Uterus (tissue), 4 donors: ENCODE results near the gene F5. TPM values are rescaled to one million over a fixed set of nuclear protein-coding genes. Genes with fewer than 3 reads are reported as not detected.

Experiments used
- DNase-seq, 2 donors: peaks; one replicate each; pipeline ENCODE4 v3.0.0-alpha.2; 2019 to 2020
- H3K27ac ChIP-seq, 2 donors: fragments of 200-600 bp; sonication (generic); 1 replicate in 1 of 2; 2 replicates in 1 of 2; pipeline ENCODE4 v1.5.1; 2016 to 2018
- H3K27me3 ChIP-seq, 2 donors: fragments of 200-600 bp; sonication (generic); one replicate each; pipeline ENCODE4 v1.5.1; 2018 to 2019; ENCODE audit warnings: control low read depth in 1 of 2
- H3K36me3 ChIP-seq, 2 donors: fragments of 200-600 bp; sonication (generic); one replicate each; pipeline ENCODE4 v1.5.1; 2019; ENCODE audit warnings: control low read depth in 1 of 2
- H3K4me1 ChIP-seq, 2 donors: fragments of 200-600 bp; sonication (generic); one replicate each; pipeline ENCODE4 v1.5.1; 2018 to 2019; ENCODE audit warnings: control low read depth in 1 of 2
- H3K4me3 ChIP-seq, 2 donors: fragments of 200-600 bp; sonication (generic); 1 replicate in 1 of 2; 2 replicates in 1 of 2; pipeline ENCODE4 v1.5.1; 2018 to 2019; ENCODE audit warnings: mild to moderate bottlenecking in 1 of 2
- H3K9me3 ChIP-seq, 2 donors: fragments of 200-600 bp; sonication (generic); one replicate each; pipeline ENCODE4 v1.5.1; 2019; ENCODE audit warnings: control low read depth in 1 of 2
- CTCF ChIP-seq, 4 experiments: fragments of 200-600 bp in 2 of 4; fragments of 450-650 bp in 2 of 4; sonication (generic) in 2 of 4; IDR thresholded peaks; one replicate each; pipeline ENCODE4 v1.5.1; 2016 to 2019; ENCODE audit warnings: antibody characterized with exemption in 4 of 4, mild to moderate bottlenecking in 2 of 4, moderate library complexity in 1 of 4
- POLR2A ChIP-seq, 2 donors: fragments of 450-650 bp; IDR thresholded peaks; one replicate each; pipeline ENCODE4 v1.6.1; 2016; ENCODE audit warnings: antibody characterized with exemption in 2 of 2, mild to moderate bottlenecking in 1 of 2, moderate library complexity in 1 of 2
- intact Hi-C: fragments of 100-400 bp; cut with DNase I; formaldehyde crosslinking; loops from one replicate; pipeline ENCODE4 v1.15.1; 2023; ENCODE audit warnings: low total_unique reads
- total RNA-seq, 4 donors: library from RNA; depleted of rRNA in 3 of 4; stranded (reverse); fragments of >200 nt in 3 of 4; gene quantifications; one replicate each; pipeline versions ENCODE4 v1.1.0 to v1.2.4, GENCODE V29; 2014 to 2023
- donor health status: DM: yes; HTN: yes; CAD: no.

Gene F5
- total RNA-seq, 4 donors from 2014 or later, result under 0.01 to 1.3 (median 0.43) TPM; not detected in 1

GRCh38 chr1:169624912-169625311 is 38.6 kb upstream of the F5 start:
- H3K4me1 ChIP-seq, result no peaks in the 10 kb centered on the region
- intact Hi-C loops, result no loop called here
- no peak overlapping the region for H3K27ac ChIP-seq
- H3K4me3 ChIP-seq, result no peak overlapping the region
- no peak for DNase-seq
- H3K36me3 ChIP-seq, result no peaks in the 10 kb centered on the region
- TF ChIP-seq CTCF (IDR thresholded peaks at IDR 0.05) (no peak), POLR2A (IDR thresholded peaks at IDR 0.05) (no peak)
- no peaks in the 10 kb centered on the region for H3K9me3 ChIP-seq
- no peaks in the 10 kb centered on the region for H3K27me3 ChIP-seq

GRCh38 chr1:169624122-169624521 is 37.8 kb upstream of the F5 start:
- Histone ChIP-seq H3K9me3 (no peaks in the 10 kb centered on the region), H3K36me3 (no peaks in the 10 kb centered on the region), H3K27ac (peak overlapping the region in 1 of 2 donors; percentile 53), H3K4me3 (no peak overlapping the region), H3K27me3 (no peaks in the 10 kb centered on the region), H3K4me1 (no peaks in the 10 kb centered on the region)
- no peak for DNase-seq
- intact Hi-C loops, result no loop called here
- peak in 1 of 2 donors; percentile 30 for TF ChIP-seq POLR2A (IDR thresholded peaks at IDR 0.05)
- no peak for TF ChIP-seq CTCF (IDR thresholded peaks at IDR 0.05)

GRCh38 chr1:169623132-169623926 is 37.0 kb upstream of the F5 start:
- no peaks in the 10 kb centered on the region for H3K9me3 ChIP-seq
- DNase-seq, result no peak
- intact Hi-C loops, result no loop called here
- no peaks in the 10 kb centered on the region for H3K4me1 ChIP-seq
- H3K4me3 ChIP-seq, result no peak overlapping the region
- no peaks in the 10 kb centered on the region for H3K27me3 ChIP-seq
- peak overlapping the region in 1 of 2 donors; percentile 30 for H3K27ac ChIP-seq
- TF ChIP-seq CTCF (IDR thresholded peaks at IDR 0.05) (no peak), POLR2A (IDR thresholded peaks at IDR 0.05) (no peak)
- H3K36me3 ChIP-seq, result no peaks in the 10 kb centered on the region

- H3K27ac ChIP-seq, result no peak overlapping the region
- H3K4me3 ChIP-seq, result no peak overlapping the region
- H3K27me3 ChIP-seq, result no peaks in the 10 kb centered on the region
- no peaks in the 10 kb centered on the region for H3K9me3 ChIP-seq
- intact Hi-C loops, result no loop called here
- no peak for DNase-seq
- H3K36me3 ChIP-seq, result no peaks in the 10 kb centered on the region
- H3K4me1 ChIP-seq, result no peaks in the 10 kb centered on the region
- TF ChIP-seq POLR2A (IDR thresholded peaks at IDR 0.05), result no peak
- no peak for TF ChIP-seq CTCF (IDR thresholded peaks at IDR 0.05)
Observed at GRCh38 chr1:169620565-169620964, 34.3 kb upstream of the F5 start.

GRCh38 chr1:169618367-169618766 is 32.1 kb upstream of the F5 start:
- Histone ChIP-seq H3K27ac (no peak overlapping the region), H3K9me3 (no peaks in the 10 kb centered on the region), H3K4me1 (no peaks in the 10 kb centered on the region), H3K27me3 (no peaks in the 10 kb centered on the region), H3K36me3 (no peaks in the 10 kb centered on the region), H3K4me3 (no peak overlapping the region)
- no peak for DNase-seq
- intact Hi-C loops, result no loop called here
- no peak for TF ChIP-seq POLR2A (IDR thresholded peaks at IDR 0.05)
- no peak for TF ChIP-seq CTCF (IDR thresholded peaks at IDR 0.05)
